ENCODE measurements around the gene PLCG1.

PLCG1 gene

GRCh38 chr20:41182296-41183212 lies 45.2 kb downstream of the PLCG1 start:
- peak; percentile 19 to 28 for DNase-seq

- DNase-seq = no peak
These were observed 46.0 kb downstream of the PLCG1 start for GRCh38 chr20:41183391-41183790.

- DNase-seq = no peak
These were observed 46.5 kb downstream of the PLCG1 start for GRCh38 chr20:41183831-41184230.

GRCh38 chr20:41185013-41185757 lies 47.8 kb downstream of the PLCG1 start:
- DNase-seq = no peak

GRCh38 chr20:41187668-41188067 lies 50.3 kb downstream of the PLCG1 start:
- no peak for DNase-seq

- DNase-seq = no peak
These were observed 54.5 kb downstream of the PLCG1 start for GRCh38 chr20:41191562-41192500.

- no peak for DNase-seq
These were observed 55.2 kb downstream of the PLCG1 start for GRCh38 chr20:41192575-41192974.

- peak in 1 of 2 experiments; percentile 15 for DNase-seq
These were observed 59.4 kb downstream of the PLCG1 start for GRCh38 chr20:41196653-41197225.

GRCh38 chr20:41198443-41198842 lies 61.1 kb downstream of the PLCG1 start:
- DNase-seq = no peak

- DNase-seq = no peak
These were observed 63.3 kb downstream of the PLCG1 start for GRCh38 chr20:41200446-41201202.

- DNase-seq = no peak
These were observed 64.4 kb downstream of the PLCG1 start for GRCh38 chr20:41201760-41202159.

- no peak for DNase-seq
These were observed 65.1 kb downstream of the PLCG1 start for GRCh38 chr20:41202426-41202825.

GRCh38 chr20:41203660-41204059 lies 66.3 kb downstream of the PLCG1 start:
- no peak for DNase-seq

GRCh38 chr20:41204304-41205265 lies 67.2 kb downstream of the PLCG1 start:
- DNase-seq = no peak

GRCh38 chr20:41205313-41205712 lies 68.0 kb downstream of the PLCG1 start:
- no peak for DNase-seq

GRCh38 chr20:41213150-41213820 lies 75.9 kb downstream of the PLCG1 start:
- DNase-seq = no peak

- DNase-seq = no peak
These were observed 76.9 kb downstream of the PLCG1 start for GRCh38 chr20:41214202-41214601.

- DNase-seq = no peak
These were observed 77.3 kb downstream of the PLCG1 start for GRCh38 chr20:41214666-41215065.

- DNase-seq = no peak
These were observed 80.1 kb downstream of the PLCG1 start for GRCh38 chr20:41217422-41217821.

- no peak for DNase-seq
These were observed 81.1 kb downstream of the PLCG1 start for GRCh38 chr20:41218466-41218865.

All from activated T-cell treated with anti-CD3 and anti-CD28 coated beads, Interleukin-2, amount 50 U/mL, for 48 hours (primary cell).